T47D (cell line): ENCODE data around the gene POLR3E.

ENCODE experiments used
- DNase-seq, 2 experiments: peaks; one replicate each; pipeline versions ENCODE4 v3.0.0 to v3.0.0-alpha.2; 2011 to 2012; ENCODE audit warnings: low read depth in 1 of 2, low spot score in 1 of 2
- JUND ChIP-seq: IDR thresholded peaks from 2 replicates; pipeline ENCODE4 v1.6.1; 2012; ENCODE audit warnings: low read depth
- in situ Hi-C: cut with HindIII; loops from 2 replicates; pipeline ENCODE4 v1.10.0; 2016; ENCODE audit warnings: low sequenced_read_pairs, low pct_unique_long_range_greater_than_20kb

Gene POLR3E

GRCh38 chr16:22270525-22270924 is 26.7 kb upstream of the POLR3E start:
- DNase-seq: no peak
- in situ Hi-C loops: no loop called here
- no peak for TF ChIP-seq JUND

GRCh38 chr16:22272870-22273650 is 24.1 kb upstream of the POLR3E start:
- in situ Hi-C loops: no loop called here
- DNase-seq: no peak
- TF ChIP-seq JUND: no peak

GRCh38 chr16:22274916-22275315 is 22.3 kb upstream of the POLR3E start:
- no peak for TF ChIP-seq JUND
- DNase-seq: no peak
- in situ Hi-C loops: no loop called here

- no peak for TF ChIP-seq JUND
- in situ Hi-C loops: no loop called here
Observed at GRCh38 chr16:22278441-22279230, 18.6 kb upstream of the POLR3E start.

GRCh38 chr16:22282254-22282892 is 14.8 kb upstream of the POLR3E start:
- no peak for DNase-seq
- in situ Hi-C loops: no loop called here
- TF ChIP-seq JUND: no peak

More at GRCh38 chr16:22278441-22279230, 18.6 kb upstream of the POLR3E start:
- no peak for DNase-seq

GRCh38 chr16:22284637-22285036 is 12.6 kb upstream of the POLR3E start:
- TF ChIP-seq JUND: no peak
- in situ Hi-C loops: no loop called here

GRCh38 chr16:22285080-22285479 is 12.1 kb upstream of the POLR3E start:
- no peak for TF ChIP-seq JUND
- in situ Hi-C loops: no loop called here
- no peak for DNase-seq

More at GRCh38 chr16:22284637-22285036, 12.6 kb upstream of the POLR3E start:
- no peak for DNase-seq

- no peak for DNase-seq
- no peak for TF ChIP-seq JUND
- in situ Hi-C loops: no loop called here
Observed at GRCh38 chr16:22291020-22291419, 6.2 kb upstream of the POLR3E start.

- in situ Hi-C loops: no loop called here
- TF ChIP-seq JUND: no peak
Observed at GRCh38 chr16:22291860-22292318, 5.3 kb upstream of the POLR3E start.

GRCh38 chr16:22292320-22292719 is 4.9 kb upstream of the POLR3E start:
- no peak for TF ChIP-seq JUND
- in situ Hi-C loops: no loop called here
- no peak for DNase-seq

More at GRCh38 chr16:22291860-22292318, 5.3 kb upstream of the POLR3E start:
- DNase-seq: no peak

- in situ Hi-C loops: no loop called here
- TF ChIP-seq JUND: no peak
- no peak for DNase-seq
Observed at GRCh38 chr16:22293137-22294106, 3.8 kb upstream of the POLR3E start.
